GM20000 (cell line): ENCODE data around the gene TYMS.

ENCODE experiments used
- DNase-seq: peaks from one replicate; pipeline ENCODE4 v3.0.0; 2012; ENCODE audit warnings: low spot score
- TF ChIP-seq, protein P1 (sequence below): IDR thresholded peaks from 2 replicates; pipeline ENCODE4 v1.5.1; 2012; ENCODE audit warnings: mild to moderate bottlenecking, control low read depth; ENCODE audit errors: extremely low read depth, missing control alignments

The TYMS gene

DNA sequence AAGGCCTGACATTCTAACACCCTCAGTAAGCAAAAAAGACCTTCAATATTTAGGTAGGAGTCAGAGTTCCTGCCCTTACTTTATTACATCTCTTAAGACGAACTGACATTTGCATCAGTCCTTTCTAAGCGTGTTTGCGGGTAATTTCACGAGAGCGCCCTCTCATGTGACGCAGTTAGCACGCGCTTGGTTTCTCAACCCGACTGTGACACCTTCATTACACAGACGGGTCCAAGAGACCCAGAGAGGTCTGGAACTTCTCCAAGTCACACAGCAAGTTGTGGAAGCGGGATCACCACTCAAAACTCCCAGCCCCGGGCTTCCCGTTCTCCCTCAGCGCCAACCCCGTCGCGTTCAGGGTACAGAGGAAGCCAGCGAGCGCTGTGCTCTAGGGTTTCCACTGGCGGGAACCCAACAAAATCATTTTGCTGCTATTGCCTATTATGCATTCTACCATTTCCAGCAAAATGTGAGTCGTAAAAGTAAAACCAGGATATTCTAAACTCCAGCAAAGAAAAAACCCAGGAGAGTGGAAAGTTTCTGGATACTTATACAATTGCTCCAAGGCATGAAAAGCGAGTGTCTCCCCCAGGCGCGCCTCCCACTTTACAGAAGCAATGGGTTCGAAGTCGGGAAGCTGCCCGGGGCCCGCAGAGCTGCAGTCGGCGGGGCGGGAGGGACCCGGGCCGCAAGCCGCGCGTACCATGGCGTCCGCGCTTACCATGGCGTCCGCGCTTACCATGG, 54.4 kb downstream of the TYMS start:
- DNase-seq: peak; percentile 80
- TF ChIP-seq, protein P1, sequence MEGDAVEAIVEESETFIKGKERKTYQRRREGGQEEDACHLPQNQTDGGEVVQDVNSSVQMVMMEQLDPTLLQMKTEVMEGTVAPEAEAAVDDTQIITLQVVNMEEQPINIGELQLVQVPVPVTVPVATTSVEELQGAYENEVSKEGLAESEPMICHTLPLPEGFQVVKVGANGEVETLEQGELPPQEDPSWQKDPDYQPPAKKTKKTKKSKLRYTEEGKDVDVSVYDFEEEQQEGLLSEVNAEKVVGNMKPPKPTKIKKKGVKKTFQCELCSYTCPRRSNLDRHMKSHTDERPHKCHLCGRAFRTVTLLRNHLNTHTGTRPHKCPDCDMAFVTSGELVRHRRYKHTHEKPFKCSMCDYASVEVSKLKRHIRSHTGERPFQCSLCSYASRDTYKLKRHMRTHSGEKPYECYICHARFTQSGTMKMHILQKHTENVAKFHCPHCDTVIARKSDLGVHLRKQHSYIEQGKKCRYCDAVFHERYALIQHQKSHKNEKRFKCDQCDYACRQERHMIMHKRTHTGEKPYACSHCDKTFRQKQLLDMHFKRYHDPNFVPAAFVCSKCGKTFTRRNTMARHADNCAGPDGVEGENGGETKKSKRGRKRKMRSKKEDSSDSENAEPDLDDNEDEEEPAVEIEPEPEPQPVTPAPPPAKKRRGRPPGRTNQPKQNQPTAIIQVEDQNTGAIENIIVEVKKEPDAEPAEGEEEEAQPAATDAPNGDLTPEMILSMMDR: peak; percentile 25

DNA sequence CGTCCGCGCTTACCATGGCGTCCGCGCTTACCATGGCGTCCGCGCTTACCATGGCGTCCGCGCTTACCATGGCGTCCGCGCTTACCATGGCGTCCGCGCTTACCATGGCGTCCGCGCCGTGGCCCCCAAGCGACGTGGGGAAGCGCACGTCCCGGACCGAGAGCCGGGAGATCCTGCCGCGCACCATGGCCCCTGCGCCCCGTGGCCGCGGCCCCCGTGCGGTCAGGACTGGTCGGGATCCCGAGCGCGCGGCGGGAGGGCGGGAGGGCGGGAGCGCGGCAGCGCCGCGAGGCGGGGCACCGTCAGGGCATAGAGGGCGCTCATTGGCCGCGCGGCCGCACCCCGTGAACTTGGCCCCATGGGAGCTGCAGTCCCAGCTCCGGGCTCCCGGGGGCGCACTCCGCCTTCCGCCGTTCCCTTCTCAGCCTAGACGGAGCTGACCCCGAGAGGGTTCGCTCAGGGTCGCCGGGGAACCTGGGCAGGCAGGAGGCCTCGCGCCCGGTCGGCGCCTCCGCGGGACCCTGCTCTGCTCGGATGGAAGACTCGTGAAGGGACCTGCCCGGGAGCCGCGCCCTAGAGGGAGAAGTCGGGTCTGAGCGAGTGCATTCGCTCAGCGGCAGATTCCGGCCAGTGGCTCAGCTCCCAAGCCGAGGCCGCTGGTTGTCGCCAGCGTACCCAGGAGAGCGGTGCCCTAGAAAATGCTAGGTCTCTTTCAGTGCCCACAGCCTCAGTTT, 55.1 kb downstream of the TYMS start, which contains the start of gene ENOSF1:
Gene ENOSF1 (minus strand): TSS at position 230 of the 734 bp plus-strand sequence. CDS start 43 bp downstream, at position 187.
- TF ChIP-seq, protein P1: peak; percentile 80

DNA sequence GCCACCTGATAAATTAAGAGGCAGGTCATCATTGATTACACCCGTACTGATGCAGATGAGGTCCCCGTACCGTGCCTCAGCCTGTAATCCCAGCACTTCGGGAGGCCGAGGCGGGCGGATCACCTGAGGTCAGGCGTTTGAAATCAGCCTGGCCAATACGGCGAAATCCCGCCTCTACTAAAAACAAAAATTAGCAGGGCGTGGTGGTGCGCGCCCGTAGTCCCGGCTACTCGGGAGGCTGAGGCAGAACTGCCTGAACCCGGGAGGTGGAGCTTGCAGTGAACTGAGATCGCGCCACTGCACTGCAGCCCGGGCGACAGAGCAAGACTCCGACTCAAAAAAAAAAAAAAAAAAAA, 55.7 kb downstream of the TYMS start:
- no peak for DNase-seq
- TF ChIP-seq, protein P1: no peak

More for the DNA sequence above, 55.1 kb downstream of the TYMS start, which contains the start of gene ENOSF1:
- DNase-seq: peak; percentile 95

DNA sequence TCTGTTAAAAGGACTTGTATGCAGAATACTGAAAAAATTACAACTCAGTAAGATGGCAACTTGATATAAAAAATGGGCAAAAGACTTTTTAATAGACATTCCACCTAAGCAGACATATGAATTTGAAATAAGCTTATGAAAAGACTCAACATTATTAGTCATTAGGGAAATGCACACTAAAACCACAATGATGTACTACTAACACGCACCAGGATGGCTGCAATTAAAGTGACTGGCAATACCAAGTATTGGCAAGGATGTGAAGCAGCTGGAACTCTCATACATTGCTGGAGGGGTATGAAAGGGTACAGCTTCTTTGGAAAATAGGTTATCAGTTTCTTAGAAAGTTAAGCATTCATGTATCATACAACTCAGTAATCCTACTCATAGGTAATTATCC, 58.2 kb downstream of the TYMS start:
- TF ChIP-seq, protein P1: no peak
- no peak for DNase-seq

DNA sequence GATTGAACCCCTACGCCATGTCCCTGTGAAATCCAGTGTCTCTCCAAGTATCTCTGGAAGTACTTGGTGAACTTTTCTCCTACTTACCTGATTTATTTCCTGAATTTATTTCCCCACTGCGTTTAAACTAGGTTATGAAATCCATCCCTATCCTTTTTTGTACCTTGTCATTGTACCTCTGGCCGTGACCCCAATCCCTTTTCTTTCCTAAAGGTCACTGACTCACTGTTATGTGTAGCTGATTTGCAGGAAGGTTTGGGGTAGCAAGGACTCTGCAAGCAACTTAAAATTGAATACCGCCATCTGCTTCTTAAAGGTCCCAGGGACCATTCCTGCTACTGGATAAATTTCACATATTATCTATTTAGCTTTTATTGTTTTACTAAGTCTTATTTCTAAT, 59.5 kb downstream of the TYMS start:
- DNase-seq: no peak
- TF ChIP-seq, protein P1: no peak
